ENCODE measurements around the gene LRRC36.
"Not testable (repeated sequence)": the region's sequence is repeated elsewhere in the genome, so short reads cannot be mapped to it uniquely, and the experiment has no call there.

The LRRC36 gene

GRCh38 chr16:67405336-67405735, 78.7 kb downstream of the LRRC36 start:
- no peak for DNase-seq

GRCh38 chr16:67406111-67406971, 79.7 kb downstream of the LRRC36 start:
- DNase-seq = no peak

GRCh38 chr16:67407176-67407787, 80.7 kb downstream of the LRRC36 start:
- DNase-seq = no peak

- no peak for DNase-seq
These were observed 81.3 kb downstream of the LRRC36 start for GRCh38 chr16:67407788-67408452.

- DNase-seq = no peak
These were observed 83.0 kb downstream of the LRRC36 start for GRCh38 chr16:67409631-67410030.

GRCh38 chr16:67411339-67411738, 84.7 kb downstream of the LRRC36 start:
- no peak for DNase-seq

GRCh38 chr16:67412294-67412693, 85.7 kb downstream of the LRRC36 start:
- DNase-seq = no peak

GRCh38 chr16:67413978-67414911, 87.6 kb downstream of the LRRC36 start:
- peak; percentile 49 to 79 for DNase-seq

- not testable (repeated sequence) for DNase-seq
These were observed 88.8 kb downstream of the LRRC36 start for GRCh38 chr16:67415421-67415820.

- DNase-seq = peak in 1 of 2 donors; percentile 44
These were observed 89.5 kb downstream of the LRRC36 start, which contains the start of gene ZDHHC1 for GRCh38 chr16:67415872-67416793. Gene ZDHHC1 (minus strand): TSS chr16:67416477. CDS start chr16:67407775, 8,702 bp downstream.

GRCh38 chr16:67417333-67418061, 90.9 kb downstream of the LRRC36 start:
- DNase-seq = no peak

GRCh38 chr16:67419502-67419901, 92.9 kb downstream of the LRRC36 start:
- no peak for DNase-seq

GRCh38 chr16:67419931-67420330, 93.3 kb downstream of the LRRC36 start:
- no peak for DNase-seq

GRCh38 chr16:67421030-67421429, 94.4 kb downstream of the LRRC36 start:
- no peak for DNase-seq

- no peak for DNase-seq
These were observed 96.4 kb downstream of the LRRC36 start for GRCh38 chr16:67423015-67423414.

GRCh38 chr16:67423611-67424260, 97.1 kb downstream of the LRRC36 start:
- no peak for DNase-seq

- DNase-seq = no peak
These were observed 97.6 kb downstream of the LRRC36 start for GRCh38 chr16:67424261-67424615.

- no peak for DNase-seq
These were observed 98.4 kb downstream of the LRRC36 start for GRCh38 chr16:67425061-67425460.

GRCh38 chr16:67425580-67425979, 99.0 kb downstream of the LRRC36 start:
- DNase-seq = no peak

GRCh38 chr16:67426022-67426421, 99.4 kb downstream of the LRRC36 start:
- DNase-seq = no peak

Measured in inflammatory macrophage treated with lipopolysaccharide for 1 hour (primary cell).